GM18508 (cell line): ENCODE measurements around the gene PKD2.

Experiments used
- ATAC-seq: cut with Tn5 transposase; IDR thresholded peaks from one replicate; pipeline ENCODE4 v1.9.1; 2021; ENCODE audit warnings: moderate number of reproducible peaks; ENCODE audit not compliant: insufficient read depth, unreplicated experiment

PKD2 gene

DNA sequence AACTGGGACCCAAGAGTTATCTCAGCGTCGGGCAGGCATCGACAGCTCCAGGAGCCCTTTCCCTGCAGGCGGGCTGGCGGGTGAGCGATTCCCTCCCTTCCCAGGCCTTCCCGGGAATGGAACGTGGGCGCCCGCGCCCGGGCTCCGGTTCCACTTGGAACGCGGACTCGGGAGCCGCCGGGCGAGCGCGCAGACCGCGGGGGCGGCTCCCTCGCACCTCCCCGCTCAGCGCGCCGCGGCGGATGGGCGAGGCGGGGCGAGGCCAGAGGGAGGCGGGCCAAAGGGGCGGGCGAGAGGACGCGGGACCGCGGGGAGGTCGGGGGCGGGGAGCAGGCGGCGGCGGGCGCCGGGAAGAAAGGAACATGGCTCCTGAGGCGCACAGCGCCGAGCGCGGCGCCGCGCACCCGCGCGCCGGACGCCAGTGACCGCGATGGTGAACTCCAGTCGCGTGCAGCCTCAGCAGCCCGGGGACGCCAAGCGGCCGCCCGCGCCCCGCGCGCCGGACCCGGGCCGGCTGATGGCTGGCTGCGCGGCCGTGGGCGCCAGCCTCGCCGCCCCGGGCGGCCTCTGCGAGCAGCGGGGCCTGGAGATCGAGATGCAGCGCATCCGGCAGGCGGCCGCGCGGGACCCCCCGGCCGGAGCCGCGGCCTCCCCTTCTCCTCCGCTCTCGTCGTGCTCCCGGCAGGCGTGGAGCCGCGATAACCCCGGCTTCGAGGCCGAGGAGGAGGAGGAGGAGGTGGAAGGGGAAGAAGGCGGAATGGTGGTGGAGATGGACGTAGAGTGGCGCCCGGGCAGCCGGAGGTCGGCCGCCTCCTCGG is at the start of gene PKD2:
PKD2 (plus strand) TSS at position 332 of the 818 bp plus-strand sequence; CDS start at position 431, 99 bp downstream.
- ATAC-seq = peak; percentile 42

DNA sequence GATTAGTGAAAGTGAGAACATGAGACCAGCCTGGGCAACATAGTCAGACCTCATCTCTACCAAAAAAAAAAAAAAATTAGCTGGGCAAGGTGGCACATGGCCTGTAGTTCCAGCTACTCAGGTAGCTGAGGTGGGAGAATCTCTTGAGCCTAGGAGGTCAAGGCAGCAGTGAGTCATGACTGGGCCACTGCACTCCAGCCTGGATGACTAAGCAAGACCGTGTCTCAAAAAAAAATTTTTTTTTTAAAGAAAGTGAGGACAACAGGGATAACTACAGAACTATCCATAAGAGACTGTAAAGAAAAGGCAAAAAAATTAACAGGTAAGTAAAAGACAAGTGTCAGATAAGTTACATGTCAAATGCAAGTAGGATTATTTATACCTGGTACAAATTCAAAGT is 45.4 kb upstream of the PKD2 start:
- ATAC-seq = no peak

DNA sequence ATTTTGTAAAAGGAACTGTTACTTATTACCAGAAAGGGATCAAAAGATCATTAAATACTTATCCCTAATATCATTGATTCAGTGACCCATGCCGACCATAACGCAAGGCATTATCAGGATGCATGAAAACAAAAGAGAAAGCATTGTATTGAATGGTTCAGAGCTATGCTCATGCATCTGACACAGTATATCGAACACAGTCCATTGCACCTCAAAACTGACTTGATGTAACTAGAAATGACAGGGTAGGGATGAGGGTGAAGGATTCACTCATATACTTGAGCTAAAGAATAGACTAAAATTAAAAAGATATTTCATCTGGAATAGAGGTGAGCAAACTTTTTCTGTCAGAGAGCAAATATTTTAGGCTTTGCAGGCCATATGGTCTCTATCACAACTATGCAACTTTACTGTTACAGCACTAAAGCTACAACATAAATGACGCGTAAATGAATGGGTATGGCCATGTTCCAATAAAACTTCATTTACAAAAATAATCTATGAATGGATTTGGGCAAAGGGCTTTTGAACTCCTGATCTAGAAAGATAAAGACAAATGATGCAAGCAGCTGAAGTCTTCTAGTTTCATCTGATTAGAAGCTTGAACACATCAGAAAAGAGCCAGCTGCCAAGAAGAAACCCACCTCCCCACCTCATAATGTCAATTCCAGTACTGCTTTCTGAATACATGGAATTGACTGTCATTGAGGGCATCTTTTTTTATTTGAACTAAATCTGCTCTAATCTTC is 44.9 kb upstream of the PKD2 start:
- ATAC-seq = no peak

DNA sequence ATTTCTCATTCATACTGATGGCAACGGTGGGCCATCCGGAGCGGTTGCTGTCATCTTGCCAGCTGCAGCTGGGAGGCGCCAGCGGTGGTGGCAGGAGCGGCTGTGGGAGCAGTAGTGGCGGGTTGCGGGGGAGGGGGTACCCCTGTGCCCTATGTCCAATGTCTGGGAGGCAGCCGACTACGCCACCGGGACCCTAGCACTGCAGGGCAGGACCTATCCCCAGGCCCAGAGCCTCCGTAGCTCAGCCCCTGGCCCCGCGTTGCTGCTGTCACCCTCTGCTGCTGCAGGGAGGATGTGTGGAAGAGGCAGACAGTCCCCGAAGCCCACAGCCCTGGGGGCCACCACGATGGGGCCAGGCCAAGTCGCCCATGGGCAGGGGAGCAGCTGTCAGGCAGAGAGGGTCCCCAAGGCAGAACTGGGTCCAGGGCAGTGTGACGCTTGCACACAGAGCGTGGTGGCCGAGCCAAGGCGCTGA is 41.9 kb upstream of the PKD2 start:
- ATAC-seq = no peak

DNA sequence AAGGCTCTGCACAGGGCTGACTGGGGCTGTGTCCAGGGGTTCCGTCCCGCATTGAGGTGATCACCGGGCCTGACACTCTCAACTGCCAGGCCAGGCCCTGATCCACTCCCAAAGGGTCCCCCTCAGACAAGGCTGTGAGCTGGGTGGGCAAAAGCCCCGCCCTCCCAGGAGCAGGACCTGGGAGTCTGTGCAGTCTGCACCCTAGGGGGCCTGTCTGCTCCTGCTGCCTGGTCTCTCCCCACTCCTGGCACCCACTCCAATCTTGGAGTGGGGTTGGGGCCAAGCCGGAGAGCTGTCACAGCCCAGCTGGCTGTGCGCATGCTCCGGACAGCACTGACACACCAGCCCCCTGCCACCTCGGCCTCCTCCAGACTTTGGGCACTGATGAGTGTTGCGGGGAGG is 41.3 kb upstream of the PKD2 start:
- ATAC-seq = no peak

DNA sequence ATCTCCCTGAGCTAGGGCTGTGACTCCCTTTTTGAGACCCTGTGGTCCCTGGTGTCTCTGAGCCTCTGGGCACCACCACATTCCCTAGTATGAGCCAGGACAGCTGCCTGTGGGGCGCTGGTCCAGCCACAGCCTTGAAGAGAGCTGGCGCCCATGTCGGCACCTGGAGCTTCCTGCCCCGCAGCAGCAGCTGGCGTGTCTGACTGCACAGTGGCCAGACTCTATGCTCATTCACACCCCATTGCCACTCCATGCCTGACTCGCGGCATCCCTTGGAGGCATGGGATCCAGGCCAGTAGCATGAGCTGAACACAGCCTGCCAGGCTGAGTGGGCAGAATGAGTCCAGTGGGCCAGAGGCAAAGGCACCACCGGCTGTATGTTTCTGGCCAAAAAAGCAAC is 40.2 kb upstream of the PKD2 start:
- no peak for ATAC-seq

DNA sequence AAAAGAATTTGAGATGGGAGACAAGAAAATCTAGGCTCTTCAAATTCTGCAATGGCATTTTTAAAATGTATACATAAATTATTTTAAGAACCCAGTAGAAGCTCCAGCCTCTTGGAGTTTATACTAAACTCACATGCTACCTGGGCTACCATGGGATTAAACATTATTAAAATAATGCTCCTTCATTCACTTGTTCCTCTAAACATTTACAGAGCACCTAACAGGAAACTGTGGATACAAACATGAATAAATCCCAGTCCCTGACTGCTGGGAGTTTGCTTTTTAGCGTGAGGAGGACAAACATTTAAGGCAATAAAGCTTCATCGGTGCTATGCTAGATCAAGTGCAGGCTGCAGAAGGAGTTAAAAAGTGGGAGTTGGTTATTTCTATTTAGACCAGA is 37.3 kb upstream of the PKD2 start:
- ATAC-seq = no peak

DNA sequence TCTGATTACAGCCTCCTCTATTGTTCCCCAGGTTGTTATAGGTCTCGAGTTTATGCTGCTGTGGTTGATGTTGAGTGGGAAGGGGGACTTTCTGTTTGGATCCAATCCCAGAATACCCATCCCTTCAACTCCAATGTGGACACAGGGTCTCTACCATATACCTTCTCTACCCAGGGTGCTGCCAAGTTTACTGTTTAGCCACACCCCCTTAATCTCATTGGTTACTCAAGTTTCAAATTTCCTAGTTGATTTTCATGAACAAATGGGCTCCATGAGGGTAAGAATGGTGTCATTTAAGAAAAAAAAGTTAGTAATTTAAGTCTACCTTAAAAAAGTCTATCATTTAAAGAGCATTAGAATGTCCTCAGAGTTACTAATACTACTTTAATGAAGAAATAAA is 35.6 kb upstream of the PKD2 start:
- ATAC-seq = no peak

DNA sequence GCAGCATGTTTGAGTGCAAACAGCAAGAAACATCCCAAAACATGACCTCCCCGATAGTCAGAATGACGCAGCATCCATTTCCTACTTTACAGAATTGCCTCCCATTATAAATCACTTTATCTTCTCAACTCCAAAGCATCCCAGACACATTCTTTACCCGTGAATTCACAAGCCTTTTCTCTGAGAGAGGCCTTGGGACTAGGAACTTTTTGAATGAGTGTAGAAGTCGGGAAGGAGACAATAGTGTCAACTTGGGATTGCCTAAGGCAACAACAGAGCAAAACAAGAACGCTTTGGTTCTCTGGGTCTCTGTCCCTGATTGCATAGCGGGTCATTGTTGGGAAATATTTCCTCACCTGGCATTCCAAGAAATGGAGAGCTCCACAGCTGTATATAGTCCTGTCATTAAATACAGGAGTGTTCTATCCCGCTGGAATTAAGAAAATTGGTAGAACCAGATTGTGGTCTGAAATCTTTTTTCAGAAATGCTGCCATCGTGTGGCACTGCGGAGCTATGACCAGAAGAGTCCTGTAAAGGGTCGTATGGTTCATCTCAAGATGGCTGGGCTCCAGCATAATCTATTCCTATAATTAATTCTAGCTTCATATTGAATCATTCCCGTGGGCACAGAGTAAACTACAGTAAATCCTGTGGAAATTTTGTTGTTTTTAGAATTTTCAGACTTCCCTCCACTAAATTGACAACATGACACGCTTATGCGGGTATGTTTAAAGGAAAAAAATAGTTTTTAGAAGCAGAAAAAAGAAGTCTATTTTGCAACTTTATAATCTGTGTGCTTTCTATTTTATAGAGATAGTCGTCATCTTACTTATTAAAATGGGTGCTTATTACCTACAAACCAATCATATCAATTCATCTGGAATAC is 33.9 kb upstream of the PKD2 start:
- ATAC-seq = no peak

DNA sequence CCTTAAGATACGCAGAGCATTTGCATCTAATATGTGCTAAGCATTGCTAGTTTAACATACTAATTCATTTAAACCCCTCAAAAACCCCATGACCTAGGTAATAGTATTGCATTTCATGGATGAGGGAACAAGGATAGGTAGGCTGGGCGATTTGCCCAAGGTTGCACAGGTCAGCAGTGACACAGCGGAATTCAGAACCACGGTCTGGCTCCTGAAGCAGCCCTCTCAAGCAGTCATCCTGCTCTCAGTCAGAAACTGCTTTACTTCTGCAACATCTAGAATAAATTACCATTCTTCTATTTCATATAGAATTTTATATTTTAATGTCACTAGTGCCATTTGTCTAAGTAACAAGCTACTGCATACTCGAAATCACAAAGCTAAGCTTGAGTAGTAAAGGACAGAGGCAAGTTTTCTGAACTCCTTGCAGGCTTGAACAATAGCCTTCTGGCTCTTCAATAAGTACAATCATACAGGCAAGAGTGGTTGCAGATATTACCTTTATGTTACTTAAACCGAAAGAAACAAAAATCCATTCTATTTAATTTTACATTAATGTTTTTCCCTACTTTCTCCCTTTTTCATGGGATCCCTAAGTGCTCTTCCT is 32.5 kb upstream of the PKD2 start:
- ATAC-seq = peak; percentile 32

DNA sequence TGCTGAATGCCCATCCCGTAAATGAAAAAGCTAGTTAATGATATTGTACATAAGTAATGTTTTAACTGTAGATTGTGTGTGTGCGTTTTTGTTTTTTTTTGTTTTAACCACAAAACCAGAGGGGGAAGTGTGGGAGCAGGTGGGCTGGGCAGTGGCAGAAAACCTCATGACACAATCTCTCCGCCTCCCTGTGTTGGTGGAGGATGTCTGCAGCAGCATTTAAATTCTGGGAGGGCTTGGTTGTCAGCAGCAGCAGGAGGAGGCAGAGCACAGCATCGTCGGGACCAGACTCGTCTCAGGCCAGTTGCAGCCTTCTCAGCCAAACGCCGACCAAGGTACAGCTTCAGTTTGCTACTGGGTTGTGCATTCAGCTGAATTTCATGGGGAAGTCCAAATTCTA is 32.0 kb upstream of the PKD2 start, which contains the start of gene SPP1:
SPP1 (plus strand) TSS at position 249 of the 400 bp plus-strand sequence. CDS start 1,182 bp downstream, outside the sequence.
- ATAC-seq = peak; percentile 79

DNA sequence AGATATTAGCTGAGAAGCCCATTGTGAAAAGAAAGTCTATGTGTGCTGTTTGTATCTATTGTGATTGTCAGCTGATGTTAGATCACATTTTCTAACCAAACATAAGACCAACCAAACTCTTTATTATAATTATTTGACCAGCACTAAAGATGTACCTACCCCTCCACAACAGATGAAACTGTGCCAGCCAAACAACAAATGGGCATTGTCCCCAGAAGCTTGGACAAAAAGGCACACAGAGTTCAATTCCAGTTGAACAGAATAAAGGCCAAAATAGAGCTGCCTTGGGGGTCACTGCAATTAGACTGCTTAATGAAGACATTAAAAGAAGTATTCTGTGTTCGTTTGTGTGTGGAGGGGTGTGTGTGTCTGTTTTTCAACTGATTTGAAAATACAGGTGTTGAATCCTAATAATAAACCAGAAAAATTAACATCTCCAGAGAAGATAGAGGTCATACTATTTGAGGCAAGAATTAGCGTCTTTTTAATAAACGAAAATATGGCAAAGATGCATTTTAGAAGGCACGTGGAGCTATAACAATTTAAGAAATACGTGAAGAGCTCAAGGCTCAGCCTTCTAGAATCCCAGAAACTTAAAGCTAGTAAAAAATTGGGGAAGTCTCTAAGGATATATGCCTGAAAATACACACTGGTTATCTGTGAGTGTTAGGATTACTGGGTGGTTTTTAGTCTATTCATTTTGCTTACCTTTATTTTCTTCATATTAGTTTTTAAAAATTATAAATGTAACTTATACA is 29.7 kb upstream of the PKD2 start:
- no peak for ATAC-seq

DNA sequence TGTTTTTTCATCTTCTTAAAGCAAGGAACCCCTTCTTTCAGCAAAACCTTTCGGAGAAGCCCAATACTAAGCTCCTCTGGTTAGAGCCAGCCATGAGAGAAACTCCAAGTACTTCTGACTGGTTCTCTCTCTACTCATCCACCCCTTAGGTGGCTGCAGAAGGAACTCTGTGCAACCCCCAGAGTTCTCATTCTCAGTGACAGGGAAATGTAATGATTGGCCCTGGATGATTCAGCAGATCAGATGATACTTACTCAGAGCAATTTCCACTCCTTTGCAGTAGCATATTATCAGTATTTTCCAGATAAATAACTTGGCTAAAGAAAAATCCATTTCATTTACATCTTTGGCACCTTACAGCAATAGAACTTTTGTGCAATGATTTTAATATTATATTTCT is 28.8 kb upstream of the PKD2 start:
- no peak for ATAC-seq

DNA sequence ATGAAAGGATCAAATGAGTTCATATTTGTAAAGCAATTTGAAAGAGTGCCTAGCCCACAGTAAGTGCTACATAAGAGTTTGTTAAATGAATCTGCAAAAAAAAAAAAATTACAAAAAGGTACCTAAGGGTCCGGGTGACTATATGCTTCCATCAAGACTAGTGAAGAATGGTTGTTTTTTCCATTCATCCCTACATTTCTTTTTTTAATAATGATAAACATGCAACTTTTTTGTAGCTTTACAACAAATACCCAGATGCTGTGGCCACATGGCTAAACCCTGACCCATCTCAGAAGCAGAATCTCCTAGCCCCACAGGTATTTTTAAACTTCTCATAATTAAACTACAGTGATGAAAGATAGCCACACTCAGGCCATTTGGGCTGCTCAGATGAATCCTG is 27.6 kb upstream of the PKD2 start:
- no peak for ATAC-seq

DNA sequence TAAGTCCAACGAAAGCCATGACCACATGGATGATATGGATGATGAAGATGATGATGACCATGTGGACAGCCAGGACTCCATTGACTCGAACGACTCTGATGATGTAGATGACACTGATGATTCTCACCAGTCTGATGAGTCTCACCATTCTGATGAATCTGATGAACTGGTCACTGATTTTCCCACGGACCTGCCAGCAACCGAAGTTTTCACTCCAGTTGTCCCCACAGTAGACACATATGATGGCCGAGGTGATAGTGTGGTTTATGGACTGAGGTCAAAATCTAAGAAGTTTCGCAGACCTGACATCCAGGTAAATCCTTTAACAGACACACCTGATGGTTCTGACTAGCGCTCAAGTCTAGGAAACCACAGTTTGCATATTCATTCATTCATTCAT is 25.9 kb upstream of the PKD2 start:
- no peak for ATAC-seq

DNA sequence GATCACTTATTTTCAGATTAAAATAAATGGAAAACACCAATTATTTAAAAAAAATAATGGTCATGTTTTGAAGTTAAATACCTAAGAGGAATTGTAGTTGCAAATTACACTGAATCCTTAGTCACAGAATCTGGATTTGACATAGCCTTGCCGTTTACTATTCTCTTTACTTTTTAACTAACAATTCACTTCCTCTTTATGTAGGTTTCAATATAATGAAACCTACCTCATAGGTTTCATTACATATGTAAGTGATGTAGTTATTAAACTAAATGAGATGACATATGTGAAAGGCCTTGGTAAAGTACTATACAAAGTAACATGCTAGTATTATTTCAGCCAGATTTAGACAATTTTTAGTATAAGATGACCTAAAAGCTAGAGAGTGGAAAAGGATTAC is 25.4 kb upstream of the PKD2 start:
- ATAC-seq = no peak

DNA sequence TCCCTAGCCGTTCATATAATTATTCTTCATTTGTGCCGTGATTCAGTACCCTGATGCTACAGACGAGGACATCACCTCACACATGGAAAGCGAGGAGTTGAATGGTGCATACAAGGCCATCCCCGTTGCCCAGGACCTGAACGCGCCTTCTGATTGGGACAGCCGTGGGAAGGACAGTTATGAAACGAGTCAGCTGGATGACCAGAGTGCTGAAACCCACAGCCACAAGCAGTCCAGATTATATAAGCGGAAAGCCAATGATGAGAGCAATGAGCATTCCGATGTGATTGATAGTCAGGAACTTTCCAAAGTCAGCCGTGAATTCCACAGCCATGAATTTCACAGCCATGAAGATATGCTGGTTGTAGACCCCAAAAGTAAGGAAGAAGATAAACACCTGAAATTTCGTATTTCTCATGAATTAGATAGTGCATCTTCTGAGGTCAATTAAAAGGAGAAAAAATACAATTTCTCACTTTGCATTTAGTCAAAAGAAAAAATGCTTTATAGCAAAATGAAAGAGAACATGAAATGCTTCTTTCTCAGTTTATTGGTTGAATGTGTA is 24.9 kb upstream of the PKD2 start:
- ATAC-seq = no peak

DNA sequence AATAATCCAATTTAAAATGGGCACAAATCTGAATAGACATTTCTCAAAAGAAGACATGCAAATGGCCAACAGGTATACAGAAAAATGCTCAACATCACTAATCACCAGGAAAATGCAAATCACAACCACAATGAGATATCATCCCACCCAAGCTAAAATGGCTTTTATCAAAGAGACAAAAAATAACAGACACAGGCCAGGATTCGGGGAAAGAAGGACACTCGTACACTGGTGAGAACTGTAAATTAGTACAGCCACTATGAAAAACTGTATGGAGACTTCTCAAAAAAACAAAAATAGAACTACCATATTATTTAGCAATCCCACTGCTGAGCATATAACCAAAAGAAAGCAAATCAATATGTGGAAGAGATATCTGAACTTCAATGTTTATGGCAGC is 23.4 kb upstream of the PKD2 start:
- ATAC-seq = no peak
